ENCODE data around the gene MTG1.
"Not testable (repeated sequence)": the region's sequence is repeated elsewhere in the genome, so short reads cannot be mapped to it uniquely, and the experiment has no call there.

MTG1 gene

GRCh38 chr10:133401981-133402725, 8.2 kb downstream of the MTG1 start:
- no peak for DNase-seq

- DNase-seq, result no peak
Measured at GRCh38 chr10:133403359-133403758, 9.4 kb downstream of the MTG1 start.

- no peak for DNase-seq
Measured at GRCh38 chr10:133403784-133404183, 9.8 kb downstream of the MTG1 start.

- no peak for DNase-seq
Measured at GRCh38 chr10:133405272-133405671, 11.3 kb downstream of the MTG1 start.

GRCh38 chr10:133405844-133406527, 12.0 kb downstream of the MTG1 start:
- DNase-seq, result no peak

- no peak for DNase-seq
Measured at GRCh38 chr10:133411523-133412380, 17.8 kb downstream of the MTG1 start.

GRCh38 chr10:133412381-133412711, 18.4 kb downstream of the MTG1 start:
- DNase-seq, result no peak

- DNase-seq, result not testable (repeated sequence)
Measured at GRCh38 chr10:133414401-133414800, 20.4 kb downstream of the MTG1 start.

GRCh38 chr10:133415752-133416151, 21.8 kb downstream of the MTG1 start:
- no peak for DNase-seq

GRCh38 chr10:133418289-133418993, 24.5 kb downstream of the MTG1 start:
- DNase-seq, result no peak

GRCh38 chr10:133419211-133419950, 25.4 kb downstream of the MTG1 start:
- no peak for DNase-seq

- DNase-seq, result no peak
Measured at GRCh38 chr10:133420028-133420427, 26.1 kb downstream of the MTG1 start.

GRCh38 chr10:133420579-133420978, 26.6 kb downstream of the MTG1 start:
- DNase-seq, result no peak

- DNase-seq, result no peak
Measured at GRCh38 chr10:133421336-133422222, 27.6 kb downstream of the MTG1 start.

GRCh38 chr10:133422223-133422806, 28.4 kb downstream of the MTG1 start:
- no peak for DNase-seq

- DNase-seq, result no peak
Measured at GRCh38 chr10:133422807-133423771, 29.1 kb downstream of the MTG1 start.

GRCh38 chr10:133424102-133424501, 30.1 kb downstream of the MTG1 start:
- DNase-seq, result not testable (repeated sequence)

- not testable (repeated sequence) for DNase-seq
Measured at GRCh38 chr10:133424601-133425000, 30.6 kb downstream of the MTG1 start, which contains the start of gene SPRN. Gene SPRN, minus strand, starts transcription at chr10:133424625. Its CDS starts 944 bp downstream, at chr10:133423681.

- DNase-seq, result not testable (repeated sequence)
Measured at GRCh38 chr10:133429571-133429970, 35.6 kb downstream of the MTG1 start.
